ENCODE measurements around the gene STK31.
"Not testable (repeated sequence)": the region's sequence is repeated elsewhere in the genome, so short reads cannot be mapped to it uniquely, and the experiment has no call there.

Gene STK31

GRCh38 chr7:23832733-23833132, 122.7 kb downstream of the STK31 start:
- not testable (repeated sequence) for DNase-seq; H3K9ac ChIP-seq (ENCODE audit: low read depth, low read length); H2AFZ ChIP-seq (ENCODE audit: low read depth, low read length); H3K36me3 ChIP-seq (ENCODE audit: insufficient read depth, low read length); H3K79me2 ChIP-seq (ENCODE audit: insufficient read depth, low read length); H3K27ac ChIP-seq (ENCODE audit: low read length); H3K4me1 ChIP-seq (ENCODE audit: insufficient read depth, low read length); H3K4me3 ChIP-seq (ENCODE audit: low read depth in 1 of 2, low read length in 2 of 2); ATAC-seq (ENCODE audit: insufficient read depth, low read depth); H3K27me3 ChIP-seq (ENCODE audit: insufficient read depth, low read length, poor library complexity); H4K20me1 ChIP-seq (ENCODE audit: insufficient read depth, low read length); H3K4me2 ChIP-seq (ENCODE audit: insufficient read depth, low read length)
- peaks cover 17% of the 10 kb centered on the region for H3K9me3 ChIP-seq (ENCODE audit: insufficient read depth, low read length, severe bottlenecking)

- H3K4me2 ChIP-seq (ENCODE audit: insufficient read depth, low read length) = no peak overlapping the region
- no peaks in the 10 kb centered on the region for H4K20me1 ChIP-seq (ENCODE audit: insufficient read depth, low read length)
- no peaks in the 10 kb centered on the region for H3K27me3 ChIP-seq (ENCODE audit: insufficient read depth, low read length, poor library complexity)
- TF ChIP-seq CTCF (IDR thresholded peaks at IDR 0.05; ENCODE audit: borderline replicate concordance, extremely low read depth, low read length, poor library complexity, severe bottlenecking) (no peak), EZH2 (IDR thresholded peaks at IDR 0.05; ENCODE audit: borderline replicate concordance, low read depth, low read length, severe bottlenecking) (no peak)
- H3K27ac ChIP-seq (ENCODE audit: low read length) = no peak overlapping the region
- no peaks in the 10 kb centered on the region for H3K4me1 ChIP-seq (ENCODE audit: insufficient read depth, low read length)
- DNase-seq = no peak
- no peak overlapping the region for H3K9ac ChIP-seq (ENCODE audit: low read depth, low read length)
- H3K4me3 ChIP-seq (ENCODE audit: low read depth in 1 of 2, low read length in 2 of 2) = no peak overlapping the region
- no peaks in the 10 kb centered on the region for H3K36me3 ChIP-seq (ENCODE audit: insufficient read depth, low read length)
- H3K9me3 ChIP-seq (ENCODE audit: insufficient read depth, low read length, severe bottlenecking) = peaks cover 17% of the 10 kb centered on the region
- no peak overlapping the region for H2AFZ ChIP-seq (ENCODE audit: low read depth, low read length)
- ATAC-seq (ENCODE audit: insufficient read depth, low read depth) = no peak
- H3K79me2 ChIP-seq (ENCODE audit: insufficient read depth, low read length) = no peaks in the 10 kb centered on the region
These were observed 123.4 kb downstream of the STK31 start for GRCh38 chr7:23833405-23833804.

GRCh38 chr7:23844837-23845236, 134.8 kb downstream of the STK31 start:
- not testable (repeated sequence) for H3K4me2 ChIP-seq (ENCODE audit: insufficient read depth, low read length); H3K36me3 ChIP-seq (ENCODE audit: insufficient read depth, low read length); H3K4me1 ChIP-seq (ENCODE audit: insufficient read depth, low read length); H4K20me1 ChIP-seq (ENCODE audit: insufficient read depth, low read length); H3K79me2 ChIP-seq (ENCODE audit: insufficient read depth, low read length); ATAC-seq (ENCODE audit: insufficient read depth, low read depth); H3K9ac ChIP-seq (ENCODE audit: low read depth, low read length); H3K9me3 ChIP-seq (ENCODE audit: insufficient read depth, low read length, severe bottlenecking); H3K4me3 ChIP-seq (ENCODE audit: low read depth in 1 of 2, low read length in 2 of 2); H3K27me3 ChIP-seq (ENCODE audit: insufficient read depth, low read length, poor library complexity); DNase-seq; H3K27ac ChIP-seq (ENCODE audit: low read length); H2AFZ ChIP-seq (ENCODE audit: low read depth, low read length)

- H3K4me3 ChIP-seq (ENCODE audit: low read depth in 1 of 2, low read length in 2 of 2) = no peak overlapping the region
- H4K20me1 ChIP-seq (ENCODE audit: insufficient read depth, low read length) = no peaks in the 10 kb centered on the region
- H3K4me2 ChIP-seq (ENCODE audit: insufficient read depth, low read length) = no peak overlapping the region
- H3K36me3 ChIP-seq (ENCODE audit: insufficient read depth, low read length) = no peaks in the 10 kb centered on the region
- no peak overlapping the region for H2AFZ ChIP-seq (ENCODE audit: low read depth, low read length)
- H3K4me1 ChIP-seq (ENCODE audit: insufficient read depth, low read length) = no peaks in the 10 kb centered on the region
- no peak overlapping the region for H3K27ac ChIP-seq (ENCODE audit: low read length)
- no peaks in the 10 kb centered on the region for H3K27me3 ChIP-seq (ENCODE audit: insufficient read depth, low read length, poor library complexity)
- no peaks in the 10 kb centered on the region for H3K9me3 ChIP-seq (ENCODE audit: insufficient read depth, low read length, severe bottlenecking)
- TF ChIP-seq EZH2 (IDR thresholded peaks at IDR 0.05; ENCODE audit: borderline replicate concordance, low read depth, low read length, severe bottlenecking) (no peak), CTCF (IDR thresholded peaks at IDR 0.05; ENCODE audit: borderline replicate concordance, extremely low read depth, low read length, poor library complexity, severe bottlenecking) (no peak)
- no peak overlapping the region for H3K9ac ChIP-seq (ENCODE audit: low read depth, low read length)
- DNase-seq (no peak), ATAC-seq (ENCODE audit: insufficient read depth, low read depth) (no peak)
- H3K79me2 ChIP-seq (ENCODE audit: insufficient read depth, low read length) = no peaks in the 10 kb centered on the region
These were observed 142.1 kb downstream of the STK31 start for GRCh38 chr7:23852135-23852534.
